Stimulated activated CD8-positive, alpha-beta memory T cell treated with anti-CD3 and anti-CD28 coated beads, Interleukin-12 subunit alpha, Interleukin-12 subunit beta, amount 100 ng/mL, for 1 hour (primary cell): ENCODE results near the gene SPIN1.

Source experiments
- DNase-seq: peaks from one replicate; pipeline ENCODE4 v3.0.0-alpha.2; 2020; ENCODE audit warnings: low read depth

SPIN1 gene

GRCh38 chr9:88436379-88436778, 48.1 kb downstream of the SPIN1 start:
- no peak for DNase-seq

- no peak for DNase-seq
These were observed 49.2 kb downstream of the SPIN1 start for GRCh38 chr9:88437210-88438146.

GRCh38 chr9:88438811-88439210, 50.6 kb downstream of the SPIN1 start:
- DNase-seq, result no peak

GRCh38 chr9:88441301-88442007, 53.2 kb downstream of the SPIN1 start:
- no peak for DNase-seq

GRCh38 chr9:88443480-88444113, 55.4 kb downstream of the SPIN1 start:
- no peak for DNase-seq

GRCh38 chr9:88446728-88447127, 58.5 kb downstream of the SPIN1 start:
- DNase-seq, result no peak

GRCh38 chr9:88447431-88447830, 59.2 kb downstream of the SPIN1 start:
- DNase-seq, result no peak

- no peak for DNase-seq
These were observed 62.9 kb downstream of the SPIN1 start for GRCh38 chr9:88451160-88451559.

- DNase-seq, result no peak
These were observed 70.6 kb downstream of the SPIN1 start for GRCh38 chr9:88458716-88459465.

GRCh38 chr9:88460587-88461332, 72.5 kb downstream of the SPIN1 start:
- DNase-seq, result no peak

- no peak for DNase-seq
These were observed 73.9 kb downstream of the SPIN1 start for GRCh38 chr9:88462191-88462590.

- DNase-seq, result no peak
These were observed 76.6 kb downstream of the SPIN1 start for GRCh38 chr9:88464851-88465250.

- no peak for DNase-seq
These were observed 80.0 kb downstream of the SPIN1 start for GRCh38 chr9:88468226-88468625.

- DNase-seq, result no peak
These were observed 88.4 kb downstream of the SPIN1 start for GRCh38 chr9:88476491-88477271.

- no peak for DNase-seq
These were observed 89.1 kb downstream of the SPIN1 start for GRCh38 chr9:88477300-88477751.

- no peak for DNase-seq
These were observed 90.0 kb downstream of the SPIN1 start for GRCh38 chr9:88478246-88478645.

- DNase-seq, result no peak
These were observed 93.7 kb downstream of the SPIN1 start for GRCh38 chr9:88481933-88482332.

- DNase-seq, result no peak
These were observed 99.9 kb downstream of the SPIN1 start for GRCh38 chr9:88488166-88488565.

- DNase-seq, result no peak
These were observed 106.9 kb downstream of the SPIN1 start for GRCh38 chr9:88494983-88495721.

GRCh38 chr9:88497224-88497623, 109.0 kb downstream of the SPIN1 start:
- no peak for DNase-seq
